NCI-H146 treated with DMSO at 0.1 percent for 48 hours (cell line): ENCODE data around the gene PLIN1.

Experiments
- DNase-seq: peaks from one replicate; lab custom pipeline; 2025; ENCODE audit not compliant: unreplicated experiment; lab: John Stamatoyannopoulos, UW

PLIN1 gene

GRCh38 chr15:89672221-89673164, 6.7 kb downstream of the PLIN1 start:
- DNase-seq, result no peak

DNA sequence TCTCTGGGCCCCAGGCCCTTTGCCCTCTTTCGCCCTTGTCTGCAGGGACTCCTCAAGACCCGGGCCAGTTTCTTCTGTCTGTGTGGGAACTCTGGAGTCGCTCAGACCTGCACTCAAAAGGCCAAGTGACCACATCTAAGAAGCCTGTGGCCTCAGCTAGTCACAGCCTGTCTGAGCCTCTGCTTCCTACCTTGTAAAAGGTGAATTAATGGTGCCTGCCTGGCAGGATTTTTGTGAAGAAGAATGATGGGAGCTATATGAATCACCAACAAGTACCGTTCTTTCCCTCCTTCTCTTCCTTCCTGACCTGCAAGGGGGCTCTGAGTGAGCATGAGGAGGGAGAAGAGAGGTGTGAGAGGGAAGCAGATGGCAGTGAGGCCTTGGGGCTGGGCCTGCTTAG, 7.5 kb downstream of the PLIN1 start:
- DNase-seq, result no peak

GRCh38 chr15:89670971-89671560, 8.1 kb downstream of the PLIN1 start:
- DNase-seq, result no peak

DNA sequence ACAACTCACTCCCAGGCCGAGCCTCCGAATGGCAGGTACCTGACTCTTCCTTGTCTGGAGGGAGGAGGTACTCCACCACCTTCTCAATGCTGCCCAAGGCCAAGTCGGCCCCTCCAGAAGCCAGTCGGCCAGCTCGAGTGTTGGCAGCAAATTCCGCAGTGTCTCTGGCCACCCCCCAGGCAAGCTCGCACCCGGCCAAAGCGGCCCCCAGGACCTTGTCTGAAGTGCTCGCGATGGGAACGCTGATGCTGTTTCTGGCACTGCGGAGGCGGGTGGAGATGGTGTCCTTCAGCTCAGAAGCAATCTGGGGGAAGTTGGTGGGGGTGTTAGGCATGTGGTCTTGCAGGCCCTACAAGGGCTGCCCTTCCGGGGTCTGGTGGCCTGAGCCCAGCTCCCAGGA, 9.2 kb downstream of the PLIN1 start:
- no peak for DNase-seq

- no peak for DNase-seq
These were observed 9.8 kb downstream of the PLIN1 start for GRCh38 chr15:89669309-89669865.

DNA sequence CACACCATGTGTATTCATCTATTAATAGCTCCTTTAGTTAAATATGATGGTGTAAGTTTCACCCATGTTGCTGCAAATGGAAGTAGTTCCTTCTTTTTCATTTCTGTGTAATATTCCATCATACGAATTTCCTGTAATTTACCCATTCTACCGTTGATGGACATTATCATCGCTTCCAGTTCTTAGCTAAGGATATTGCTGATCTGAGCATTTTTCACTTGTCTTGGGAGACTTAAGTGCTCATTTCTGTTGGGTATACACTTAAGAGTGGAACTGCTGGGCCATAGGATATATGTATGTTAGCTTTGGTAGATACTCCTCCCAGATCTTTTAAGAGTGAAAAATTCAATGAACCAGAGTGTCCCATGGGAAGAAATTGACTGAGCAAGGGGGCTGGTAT, 11.0 kb downstream of the PLIN1 start:
- no peak for DNase-seq

GRCh38 chr15:89667706-89667960, 11.5 kb downstream of the PLIN1 start:
- no peak for DNase-seq

DNA sequence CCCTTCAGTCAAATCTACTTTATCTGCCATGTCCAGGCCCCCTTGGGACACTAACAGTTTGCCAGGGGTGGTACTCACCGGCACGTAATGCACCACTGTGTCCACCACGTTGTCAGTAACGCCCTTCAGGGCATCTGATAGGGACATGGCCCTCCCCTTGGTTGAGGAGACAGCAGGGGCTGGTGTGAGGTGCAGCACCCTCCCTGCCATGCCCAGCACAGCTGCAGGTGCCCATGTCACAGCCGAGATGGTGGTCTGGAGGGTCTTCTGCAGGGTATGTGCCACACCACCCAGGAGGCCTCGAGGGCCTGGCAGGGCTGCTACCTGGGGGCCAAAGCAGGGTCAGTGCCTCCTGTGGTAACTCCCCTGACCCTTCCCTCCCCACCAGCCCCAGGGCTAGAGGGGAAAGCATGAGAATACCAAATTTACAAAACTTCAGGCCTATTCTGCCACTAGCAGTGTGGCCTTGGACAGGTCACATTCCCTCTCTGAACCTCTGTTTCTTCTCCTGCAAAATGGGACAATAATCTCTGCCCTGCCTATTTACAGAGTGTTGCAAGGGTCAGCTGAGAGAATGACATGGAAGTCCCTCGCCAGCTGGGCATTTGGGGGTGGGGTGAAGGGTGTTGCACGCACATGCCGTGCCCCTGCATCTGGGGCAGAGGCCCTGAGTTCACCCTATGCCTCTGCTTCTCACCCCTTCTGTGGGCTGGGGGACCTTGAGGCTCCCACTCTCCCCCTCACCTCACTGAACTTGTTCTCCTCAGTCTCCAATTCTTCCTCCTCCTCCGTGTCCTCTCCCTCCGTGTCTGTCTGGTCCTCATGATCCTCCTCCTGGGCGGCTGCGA, 12.1 kb downstream of the PLIN1 start:
- no peak for DNase-seq

GRCh38 chr15:89666184-89666857, 12.8 kb downstream of the PLIN1 start:
- no peak for DNase-seq

GRCh38 chr15:89665449-89666181, 13.6 kb downstream of the PLIN1 start:
- DNase-seq, result peak; percentile 1

GRCh38 chr15:89664441-89665350, 14.5 kb downstream of the PLIN1 start:
- peak; percentile 69 for DNase-seq

DNA sequence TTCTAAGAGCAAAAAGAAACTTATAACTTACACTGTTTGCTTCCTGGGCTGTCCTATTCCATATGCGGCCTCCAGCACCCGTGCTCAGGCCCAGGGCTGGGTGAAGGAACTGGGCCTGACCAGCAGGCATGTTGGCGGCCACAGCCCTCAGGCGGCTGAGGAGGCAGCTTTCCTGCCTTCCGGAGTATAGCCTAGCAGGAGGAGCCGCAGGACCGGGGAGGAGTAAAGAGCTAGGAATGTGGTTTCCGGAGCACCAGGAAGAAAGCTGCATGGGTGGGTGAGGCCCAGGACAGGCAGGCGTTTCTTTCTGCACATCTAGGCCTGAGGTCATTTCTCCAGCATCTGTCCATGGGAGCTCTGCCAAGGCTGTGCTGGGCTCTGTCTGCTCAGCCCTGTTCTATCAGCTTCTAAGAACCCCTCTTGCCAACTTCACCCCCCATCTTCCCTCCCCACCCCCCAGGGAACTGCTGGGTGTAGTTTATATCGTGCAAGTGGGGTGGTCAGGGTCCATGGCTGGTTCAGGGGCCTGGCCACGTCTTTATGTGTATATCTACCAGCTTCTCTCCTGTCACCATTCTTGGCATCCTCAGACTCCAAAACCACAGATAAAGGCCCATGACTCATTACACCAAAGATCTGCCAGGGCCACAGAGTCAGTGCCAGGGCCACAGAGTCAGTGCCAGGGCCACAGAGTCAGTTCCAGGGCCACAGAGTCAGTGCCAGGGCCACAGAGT, 16.1 kb downstream of the PLIN1 start:
- no peak for DNase-seq

DNA sequence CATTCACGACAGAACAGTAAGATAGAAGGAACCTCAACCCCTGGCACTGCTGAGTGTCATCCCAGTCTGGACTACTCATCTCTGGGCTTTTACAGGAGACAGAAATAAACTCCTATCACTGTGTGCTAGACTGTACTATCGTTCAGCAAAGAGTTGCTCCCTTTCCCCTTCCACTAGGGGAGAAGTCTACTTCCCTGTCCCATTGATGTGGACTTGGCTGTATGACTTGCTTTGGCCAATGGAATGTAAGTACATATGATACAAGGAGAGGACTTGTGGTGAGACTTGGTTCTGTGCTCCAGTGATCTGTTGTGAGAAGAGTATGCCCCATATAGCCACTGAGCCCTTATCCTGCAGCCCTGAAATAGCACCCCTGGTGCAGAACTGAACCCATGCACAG, 18.6 kb downstream of the PLIN1 start:
- no peak for DNase-seq

DNA sequence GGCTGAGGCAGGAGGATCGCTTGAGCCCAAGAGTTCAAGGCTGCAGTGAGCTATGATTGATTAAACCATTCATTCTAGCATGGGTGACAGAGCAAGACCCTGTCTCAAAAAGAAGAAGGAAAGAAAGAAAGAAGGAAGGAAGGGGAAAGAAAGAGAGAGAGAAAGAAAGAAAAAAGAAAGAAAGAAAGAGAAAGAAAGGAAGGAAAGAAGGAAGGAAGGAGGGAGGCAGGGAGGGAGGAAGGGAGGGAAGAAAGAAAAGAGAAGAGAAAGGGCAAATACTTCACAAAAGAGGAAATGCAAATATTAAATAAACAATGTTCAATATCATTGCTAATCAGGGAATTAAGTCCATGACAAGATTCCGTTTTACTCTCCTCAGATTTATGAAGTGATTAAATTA, 19.9 kb downstream of the PLIN1 start:
- DNase-seq, result no peak

DNA sequence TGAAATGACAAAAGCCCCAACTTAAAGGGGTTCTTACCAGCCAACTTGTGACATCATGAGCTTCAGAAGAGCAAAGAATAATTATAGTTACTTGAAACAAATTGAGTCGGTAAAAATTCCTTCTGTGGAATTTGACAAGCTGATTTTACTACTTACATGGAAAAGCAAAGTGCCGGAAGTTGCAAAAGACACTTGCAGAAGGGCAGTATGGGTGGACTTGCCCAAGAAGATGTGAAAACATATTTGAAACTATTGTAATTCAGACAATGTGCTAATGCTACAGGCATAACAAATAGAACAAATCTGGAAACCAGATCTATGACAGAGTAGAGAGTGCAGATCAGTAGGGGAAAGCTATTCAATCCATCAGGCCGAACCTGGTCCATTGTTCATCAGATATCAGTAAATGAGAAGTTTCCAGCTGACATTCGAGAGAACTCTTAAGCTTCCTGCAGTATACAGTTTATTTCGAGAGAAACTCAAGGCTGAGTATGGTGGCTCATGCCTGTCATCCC, 21.4 kb downstream of the PLIN1 start:
- no peak for DNase-seq

- DNase-seq, result no peak
These were observed 22.9 kb downstream of the PLIN1 start for GRCh38 chr15:89656116-89656815.

- DNase-seq, result peak; percentile 2
These were observed 24.0 kb downstream of the PLIN1 start, which contains the start of gene KIF7 for GRCh38 chr15:89654847-89655805. KIF7 (minus strand) TSS chr15:89655467; CDS start chr15:89652930, 2,537 bp downstream.
